ENCODE results near the gene RNU2-63P. TPM values are rescaled to one million over a fixed set of nuclear protein-coding genes. Genes with fewer than 3 reads are reported as not detected.
A peak's percentile ranks its signal among the peaks of the same experiment; 100 is the strongest.

Gene RNU2-63P
- polyA plus RNA-seq, result not detected
- long read RNA-seq, donor 1, result 0 reads
- long read RNA-seq, donor 2, partial matches to known transcripts, result 0 of 1 reads
- long read RNA-seq, donor 2, other reads (novel, unspliced or antisense), result 0 of 1 reads
- long read RNA-seq, donor 3, partial matches to known transcripts, result 0 of 1 reads
- long read RNA-seq, donor 3, other reads (novel, unspliced or antisense), result 0 of 1 reads
- long read RNA-seq, donor 4, result 0 reads
- long read RNA-seq, donor 5, result 0 reads
- long read RNA-seq, donor 6, result 0 reads
- long read RNA-seq, donor 7, result 0 reads
- long read RNA-seq, donor 8, result 0 reads
- long read RNA-seq, donor 9, result 0 reads
- long read RNA-seq, donor 10, result 0 reads

- 2 to 7% (median 3%) methylated on average over 34 of the region's 34 CpGs for WGBS, 3 donors
- Histone ChIP-seq H3K27me3 (ENCODE audit: control insufficient read depth in 3 of 3, insufficient read depth in 3 of 3, low read length in 3 of 3) (peaks cover 0 to 2% (median 0%) of the 10 kb centered on the region in 3 donors), H3K4me1 (ENCODE audit: control insufficient read depth in 3 of 3, insufficient read depth in 2 of 3, low read depth in 1 of 3, low read length in 2 of 3) (peaks cover 0 to 7% (median 0%) of the 10 kb centered on the region in 3 donors), H3K36me3 (ENCODE audit: control insufficient read depth in 3 of 3, insufficient read depth in 2 of 3, low read depth in 1 of 3, low read length in 3 of 3) (no peaks in the 10 kb centered on the region), H3K9me3 (ENCODE audit: control insufficient read depth in 2 of 2, insufficient read depth in 1 of 2, low read depth in 1 of 2, low read length in 1 of 2) (peaks cover 0 to 4% of the 10 kb centered on the region in 2 donors), H3K4me3 (ENCODE audit: low read depth in 1 of 3, low read length in 3 of 3) (peak within 1 kb of the TSS; percentile 44 to 62 (median 56)), H3K27ac (ENCODE audit: low read depth in 1 of 3, low read length in 2 of 3) (peak within 1 kb of the TSS; percentile 64 to 92 (median 66))
- FAIRE-seq (no peak), DNase-seq (peak; percentile 84 to 93)
Observed at GRCh38 chr2:88016086-88016959, at the start of gene RNU2-63P. Gene RNU2-63P (minus strand): TSS chr2:88016547.

- Histone ChIP-seq H3K27ac (ENCODE audit: low read depth in 1 of 3, low read length in 2 of 3) (no peak overlapping the region), H3K36me3 (ENCODE audit: control insufficient read depth in 3 of 3, insufficient read depth in 2 of 3, low read depth in 1 of 3, low read length in 3 of 3) (no peaks in the 10 kb centered on the region), H3K27me3 (ENCODE audit: control insufficient read depth in 3 of 3, insufficient read depth in 3 of 3, low read length in 3 of 3) (no peaks in the 10 kb centered on the region), H3K9me3 (ENCODE audit: control insufficient read depth in 2 of 2, insufficient read depth in 1 of 2, low read depth in 1 of 2, low read length in 1 of 2) (no peaks in the 10 kb centered on the region), H3K4me3 (ENCODE audit: low read depth in 1 of 3, low read length in 3 of 3) (no peak overlapping the region), H3K4me1 (ENCODE audit: control insufficient read depth in 3 of 3, insufficient read depth in 2 of 3, low read depth in 1 of 3, low read length in 2 of 3) (peaks cover 3 to 4% (median 4%) of the 10 kb centered on the region in 3 donors)
- WGBS, 3 donors, result 83 to 91% (median 89%) methylated on average over 3 of the region's 3 CpGs
- FAIRE-seq (no peak), DNase-seq (no peak)
Observed at GRCh38 chr2:88061295-88061694, 44.9 kb upstream of the RNU2-63P start.

GRCh38 chr2:88060907-88061275 lies 44.5 kb upstream of the RNU2-63P start:
- Histone ChIP-seq H3K36me3 (ENCODE audit: control insufficient read depth in 3 of 3, insufficient read depth in 2 of 3, low read depth in 1 of 3, low read length in 3 of 3) (no peaks in the 10 kb centered on the region), H3K9me3 (ENCODE audit: control insufficient read depth in 2 of 2, insufficient read depth in 1 of 2, low read depth in 1 of 2, low read length in 1 of 2) (no peaks in the 10 kb centered on the region), H3K27me3 (ENCODE audit: control insufficient read depth in 3 of 3, insufficient read depth in 3 of 3, low read length in 3 of 3) (no peaks in the 10 kb centered on the region), H3K4me1 (ENCODE audit: control insufficient read depth in 3 of 3, insufficient read depth in 2 of 3, low read depth in 1 of 3, low read length in 2 of 3) (peaks cover 4 to 7% (median 7%) of the 10 kb centered on the region in 3 donors), H3K27ac (ENCODE audit: low read depth in 1 of 3, low read length in 2 of 3) (no peak overlapping the region), H3K4me3 (ENCODE audit: low read depth in 1 of 3, low read length in 3 of 3) (no peak overlapping the region)
- FAIRE-seq (no peak), DNase-seq (no peak)
- 53 to 74% (median 69%) methylated on average over 2 of the region's 2 CpGs for WGBS, 3 donors

- Histone ChIP-seq H3K27me3 (ENCODE audit: control insufficient read depth in 3 of 3, insufficient read depth in 3 of 3, low read length in 3 of 3) (no peaks in the 10 kb centered on the region), H3K4me1 (ENCODE audit: control insufficient read depth in 3 of 3, insufficient read depth in 2 of 3, low read depth in 1 of 3, low read length in 2 of 3) (peaks cover 4 to 7% (median 7%) of the 10 kb centered on the region in 3 donors), H3K36me3 (ENCODE audit: control insufficient read depth in 3 of 3, insufficient read depth in 2 of 3, low read depth in 1 of 3, low read length in 3 of 3) (no peaks in the 10 kb centered on the region), H3K9me3 (ENCODE audit: control insufficient read depth in 2 of 2, insufficient read depth in 1 of 2, low read depth in 1 of 2, low read length in 1 of 2) (no peaks in the 10 kb centered on the region), H3K27ac (ENCODE audit: low read depth in 1 of 3, low read length in 2 of 3) (no peak overlapping the region), H3K4me3 (ENCODE audit: low read depth in 1 of 3, low read length in 3 of 3) (no peak overlapping the region)
- DNase-seq (peak; percentile 67 to 70), FAIRE-seq (no peak)
- 30 to 48% (median 41%) methylated on average over 5 of the region's 5 CpGs for WGBS, 3 donors
Observed at GRCh38 chr2:88059979-88060906, 43.9 kb upstream of the RNU2-63P start.

GRCh38 chr2:88058191-88058590 lies 41.8 kb upstream of the RNU2-63P start:
- Histone ChIP-seq H3K9me3 (ENCODE audit: control insufficient read depth in 2 of 2, insufficient read depth in 1 of 2, low read depth in 1 of 2, low read length in 1 of 2) (no peaks in the 10 kb centered on the region), H3K4me1 (ENCODE audit: control insufficient read depth in 3 of 3, insufficient read depth in 2 of 3, low read depth in 1 of 3, low read length in 2 of 3) (peaks cover 8 to 16% (median 15%) of the 10 kb centered on the region in 3 donors), H3K27ac (ENCODE audit: low read depth in 1 of 3, low read length in 2 of 3) (no peak overlapping the region), H3K36me3 (ENCODE audit: control insufficient read depth in 3 of 3, insufficient read depth in 2 of 3, low read depth in 1 of 3, low read length in 3 of 3) (no peaks in the 10 kb centered on the region), H3K4me3 (ENCODE audit: low read depth in 1 of 3, low read length in 3 of 3) (no peak overlapping the region), H3K27me3 (ENCODE audit: control insufficient read depth in 3 of 3, insufficient read depth in 3 of 3, low read length in 3 of 3) (no peaks in the 10 kb centered on the region)
- DNase-seq (no peak), FAIRE-seq (no peak)
- 81 to 95% (median 93%) methylated on average over 5 of the region's 5 CpGs for WGBS, 3 donors

GRCh38 chr2:88057437-88057844 lies 41.1 kb upstream of the RNU2-63P start:
- no peaks in the 10 kb centered on the region for H3K36me3 ChIP-seq (ENCODE audit: control insufficient read depth in 3 of 3, insufficient read depth in 2 of 3, low read depth in 1 of 3, low read length in 3 of 3)
- peaks cover 8 to 19% (median 16%) of the 10 kb centered on the region in 3 donors for H3K4me1 ChIP-seq (ENCODE audit: control insufficient read depth in 3 of 3, insufficient read depth in 2 of 3, low read depth in 1 of 3, low read length in 2 of 3)
- no peaks in the 10 kb centered on the region for H3K27me3 ChIP-seq (ENCODE audit: control insufficient read depth in 3 of 3, insufficient read depth in 3 of 3, low read length in 3 of 3)
- DNase-seq, result peak in 1 of 2 donors; percentile 12
- no peak overlapping the region for H3K27ac ChIP-seq (ENCODE audit: low read depth in 1 of 3, low read length in 2 of 3)
- no peak overlapping the region for H3K4me3 ChIP-seq (ENCODE audit: low read depth in 1 of 3, low read length in 3 of 3)
- H3K9me3 ChIP-seq (ENCODE audit: control insufficient read depth in 2 of 2, insufficient read depth in 1 of 2, low read depth in 1 of 2, low read length in 1 of 2), result no peaks in the 10 kb centered on the region
- FAIRE-seq, result no peak
- WGBS, 3 donors, result 60 to 72% (median 63%) methylated on average over 4 of the region's 4 CpGs

GRCh38 chr2:88055371-88056128 lies 39.2 kb upstream of the RNU2-63P start, which contains the start of gene KRCC1:
Gene KRCC1 (minus strand): TSS chr2:88055783. CDS start chr2:88028563, 27,220 bp downstream.
- 0% methylated on average over 53 to 77 of the region's 77 CpGs for WGBS, 3 donors
- FAIRE-seq (no peak), DNase-seq (peak; percentile 95 to 98)
- peak within 1 kb of the TSS; percentile 96 to 99 (median 98) for H3K27ac ChIP-seq (ENCODE audit: low read depth in 1 of 3, low read length in 2 of 3)
- H3K9me3 ChIP-seq (ENCODE audit: control insufficient read depth in 2 of 2, insufficient read depth in 1 of 2, low read depth in 1 of 2, low read length in 1 of 2), result no peaks in the 10 kb centered on the region
- peaks cover 10 to 22% (median 19%) of the 10 kb centered on the region in 3 donors for H3K4me1 ChIP-seq (ENCODE audit: control insufficient read depth in 3 of 3, insufficient read depth in 2 of 3, low read depth in 1 of 3, low read length in 2 of 3)
- no peaks in the 10 kb centered on the region for H3K36me3 ChIP-seq (ENCODE audit: control insufficient read depth in 3 of 3, insufficient read depth in 2 of 3, low read depth in 1 of 3, low read length in 3 of 3)
- H3K27me3 ChIP-seq (ENCODE audit: control insufficient read depth in 3 of 3, insufficient read depth in 3 of 3, low read length in 3 of 3), result no peaks in the 10 kb centered on the region
- peak within 1 kb of the TSS; percentile 91 to 95 (median 93) for H3K4me3 ChIP-seq (ENCODE audit: low read depth in 1 of 3, low read length in 3 of 3)

All from small intestine (tissue), 16 donors.